CD14-positive monocyte (primary cell): ENCODE results near the gene CEP89. TPM values are rescaled to one million over a fixed set of nuclear protein-coding genes. Genes with fewer than 3 reads are reported as not detected.
"Not testable (repeated sequence)": the region's sequence is repeated elsewhere in the genome, so short reads cannot be mapped to it uniquely, and the experiment has no call there.

ENCODE experiments used
- DNase-seq, 3 donors: peaks; one replicate each; pipeline ENCODE4 v3.0.0-alpha.2; 2011 to 2022
- H2AFZ ChIP-seq: 2 replicates; pipeline ENCODE4 v1.6.0; 2012; ENCODE audit warnings: mild to moderate bottlenecking, low read depth, low read length, inconsistent platforms; ENCODE audit not compliant: insufficient read depth, poor library complexity, severe bottlenecking
- H3K27ac ChIP-seq, 2 donors: 1 replicate in 1 of 2; 2 replicates in 1 of 2; pipeline ENCODE4 v1.5.1; 2012 to 2013; ENCODE audit warnings: low read length in 2 of 2, control low read depth in 1 of 2, inconsistent platforms in 1 of 2, low read depth in 1 of 2, mild to moderate bottlenecking in 1 of 2
- H3K27me3 ChIP-seq, 2 donors: one replicate each; pipeline versions ENCODE4 v1.6.0 to v1.6.1; 2011 to 2013; ENCODE audit warnings: low read length in 2 of 2; ENCODE audit not compliant: control insufficient read depth in 2 of 2, insufficient read depth in 2 of 2
- H3K36me3 ChIP-seq, 2 donors: replicated peaks in 1 of 2; 1 replicate in 1 of 2; 2 replicates in 1 of 2; pipeline versions ENCODE4 v1.5.1 to v1.6.1; 2012 to 2013; ENCODE audit warnings: low read length in 2 of 2, control low read depth in 1 of 2, inconsistent platforms in 1 of 2, mild to moderate bottlenecking in 1 of 2; ENCODE audit not compliant: insufficient read depth in 2 of 2, control insufficient read depth in 1 of 2
- H3K4me1 ChIP-seq, 2 donors: 1 replicate in 1 of 2; 2 replicates in 1 of 2; pipeline versions ENCODE4 v1.5.1 to v1.6.1; 2012 to 2013; ENCODE audit warnings: low read length in 2 of 2, control low read depth in 1 of 2, inconsistent platforms in 1 of 2, mild to moderate bottlenecking in 1 of 2, moderate library complexity in 1 of 2; ENCODE audit not compliant: insufficient read depth in 2 of 2, control insufficient read depth in 1 of 2
- H3K4me2 ChIP-seq: replicated peaks from 2 replicates; pipeline ENCODE3; 2012; ENCODE audit warnings: low read length, moderate library complexity, mild to moderate bottlenecking; ENCODE audit not compliant: poor library complexity, severe bottlenecking; ENCODE audit errors: extremely low read depth
- H3K4me3 ChIP-seq, 3 experiments: fragments of 200-600 bp in 1 of 3; sonication (generic) in 1 of 3; replicated peaks in 1 of 3; 1 replicate in 2 of 3; 2 replicates in 1 of 3; pipeline ENCODE4 v1.5.1; 2011 to 2013; ENCODE audit warnings: low read length in 3 of 3, mild to moderate bottlenecking in 3 of 3, control low read depth in 2 of 3, low read depth in 2 of 3, inconsistent platforms in 1 of 3, moderate library complexity in 1 of 3
- H3K79me2 ChIP-seq: 2 replicates; pipeline ENCODE4 v1.6.0; 2012; ENCODE audit warnings: mild to moderate bottlenecking, control low read depth, inconsistent platforms, low read length, moderate library complexity; ENCODE audit not compliant: insufficient read depth
- H3K9ac ChIP-seq: 2 replicates; pipeline ENCODE4 v1.6.0; 2017; ENCODE audit warnings: low read length, mild to moderate bottlenecking; ENCODE audit not compliant: insufficient read depth, poor library complexity, severe bottlenecking
- H3K9me3 ChIP-seq, 2 donors: replicated peaks in 1 of 2; 1 replicate in 1 of 2; 2 replicates in 1 of 2; pipeline versions ENCODE4 v1.5.1 to v1.6.1; 2012 to 2013; ENCODE audit warnings: low read length in 2 of 2, control low read depth in 1 of 2; ENCODE audit not compliant: control insufficient read depth in 1 of 2, insufficient read depth in 1 of 2
- H4K20me1 ChIP-seq: 2 replicates; pipeline ENCODE4 v1.6.0; 2012; ENCODE audit warnings: mild to moderate bottlenecking, low read length, control low read depth, moderate library complexity; ENCODE audit not compliant: insufficient read depth
- H3K27ac Mint-ChIP-seq, 7 donors: one replicate each; pipeline ENCODE4 v1.8.0; 2020; ENCODE audit warnings: mild to moderate bottlenecking in 7 of 7, mixed read lengths in 7 of 7, moderate library complexity in 6 of 7, inconsistent platforms in 2 of 7
- H3K27me3 Mint-ChIP-seq, 3 donors: one replicate each; pipeline ENCODE4 v1.8.0; 2021 to 2022; ENCODE audit warnings: low read depth in 3 of 3, mild to moderate bottlenecking in 3 of 3, mixed read lengths in 3 of 3, moderate library complexity in 3 of 3, inconsistent platforms in 1 of 3
- H3K36me3 Mint-ChIP-seq, 2 donors: one replicate each; pipeline ENCODE4 v1.8.0; 2020; ENCODE audit warnings: mixed read lengths in 2 of 2, inconsistent platforms in 1 of 2, mild to moderate bottlenecking in 1 of 2
- H3K4me1 Mint-ChIP-seq: one replicate; pipeline ENCODE4 v1.8.0; 2020; ENCODE audit warnings: mild to moderate bottlenecking, mixed read lengths
- H3K4me3 Mint-ChIP-seq, 2 donors: one replicate each; pipeline ENCODE4 v1.8.0; 2020; ENCODE audit warnings: mild to moderate bottlenecking in 2 of 2, mixed read lengths in 2 of 2, moderate library complexity in 1 of 2
- H3K9me3 Mint-ChIP-seq, 7 donors: one replicate each; pipeline ENCODE4 v1.8.0; 2020 to 2022; ENCODE audit warnings: mixed read lengths in 7 of 7, mild to moderate bottlenecking in 6 of 7, moderate library complexity in 6 of 7, inconsistent platforms in 2 of 7
- WGBS: methylation state at CpG from one replicate; pipeline ENCODE4 v1.1.5; 2013; ENCODE audit warnings: missing lambda C conversion rate; ENCODE audit not compliant: insufficient coverage; 5-methylcytosine and 5-hydroxymethylcytosine counted together
- intact Hi-C, 2 donors: fragments of 100-400 bp; cut with micrococcal nuclease; formaldehyde crosslinking; loops; one replicate each; pipeline versions ENCODE4 v1.15.0 to v1.15.1; 2023
- polyA plus RNA-seq, 3 donors: library from polyadenylated mRNA; depleted of rRNA in 1 of 3; unstranded in 2 of 3; stranded (reverse) in 1 of 3; fragments of 300-500 nt in 2 of 3; fragments of >200 nt in 1 of 3; fragmentation: Illumina TruSeq in 2 of 3; gene quantifications; 1 replicate in 2 of 3; 2 replicates in 1 of 3; pipeline ENCODE4 v1.2.3, GENCODE V29; 2012 to 2021
- TF ChIP-seq, protein P1 (sequence below): fragments of 200-600 bp; IDR thresholded peaks from one replicate; pipeline ENCODE4 v1.8.0; 2022; ENCODE audit warnings: antibody characterized with exemption, mild to moderate bottlenecking

Gene CEP89
- polyA plus RNA-seq, 3 donors, result 4.6 to 6.5 (median 4.7) TPM

DNA sequence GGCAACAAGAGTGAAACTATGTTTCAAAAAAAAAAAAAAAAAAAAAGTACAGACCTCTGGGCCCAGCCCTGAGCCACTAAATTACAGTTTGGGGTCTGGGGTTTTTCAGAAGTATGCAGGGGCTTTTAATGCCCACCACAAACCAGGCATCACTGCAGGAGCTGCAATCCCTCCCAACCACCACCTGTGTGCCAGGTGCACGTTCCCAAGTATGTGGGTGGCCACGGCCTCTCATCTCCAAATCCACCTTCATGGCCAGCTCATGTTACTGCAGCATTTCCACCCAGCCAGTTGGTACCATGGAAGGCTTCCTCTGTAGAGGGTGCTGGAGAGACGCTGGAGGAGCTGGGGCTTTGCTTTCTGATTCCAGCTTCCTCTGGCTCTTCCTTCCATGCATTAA is 26.5 kb downstream of the CEP89 start:
- H3K79me2 ChIP-seq, result no peaks in the 10 kb centered on the region
- H3K27ac Mint-ChIP-seq, result no peak overlapping the region
- H3K36me3 ChIP-seq, result peaks cover 22 to 51% of the 10 kb centered on the region in 2 donors
- DNase-seq, result no peak
- H3K4me1 ChIP-seq, result no peaks in the 10 kb centered on the region
- H2AFZ ChIP-seq, result no peak overlapping the region
- H3K9me3 ChIP-seq, result no peaks in the 10 kb centered on the region
- H3K27me3 Mint-ChIP-seq, result no peaks in the 10 kb centered on the region
- H3K27ac ChIP-seq, result no peak overlapping the region
- 100% methylated on average over 1 of the region's 3 CpGs for WGBS
- intact Hi-C loops, result no loop called here
- H3K27me3 ChIP-seq, result no peaks in the 10 kb centered on the region
- H4K20me1 ChIP-seq, result no peaks in the 10 kb centered on the region
- no peak overlapping the region for H3K9ac ChIP-seq
- H3K4me1 Mint-ChIP-seq, result no peaks in the 10 kb centered on the region
- H3K4me3 ChIP-seq, result no peak overlapping the region
- TF ChIP-seq, protein P1, sequence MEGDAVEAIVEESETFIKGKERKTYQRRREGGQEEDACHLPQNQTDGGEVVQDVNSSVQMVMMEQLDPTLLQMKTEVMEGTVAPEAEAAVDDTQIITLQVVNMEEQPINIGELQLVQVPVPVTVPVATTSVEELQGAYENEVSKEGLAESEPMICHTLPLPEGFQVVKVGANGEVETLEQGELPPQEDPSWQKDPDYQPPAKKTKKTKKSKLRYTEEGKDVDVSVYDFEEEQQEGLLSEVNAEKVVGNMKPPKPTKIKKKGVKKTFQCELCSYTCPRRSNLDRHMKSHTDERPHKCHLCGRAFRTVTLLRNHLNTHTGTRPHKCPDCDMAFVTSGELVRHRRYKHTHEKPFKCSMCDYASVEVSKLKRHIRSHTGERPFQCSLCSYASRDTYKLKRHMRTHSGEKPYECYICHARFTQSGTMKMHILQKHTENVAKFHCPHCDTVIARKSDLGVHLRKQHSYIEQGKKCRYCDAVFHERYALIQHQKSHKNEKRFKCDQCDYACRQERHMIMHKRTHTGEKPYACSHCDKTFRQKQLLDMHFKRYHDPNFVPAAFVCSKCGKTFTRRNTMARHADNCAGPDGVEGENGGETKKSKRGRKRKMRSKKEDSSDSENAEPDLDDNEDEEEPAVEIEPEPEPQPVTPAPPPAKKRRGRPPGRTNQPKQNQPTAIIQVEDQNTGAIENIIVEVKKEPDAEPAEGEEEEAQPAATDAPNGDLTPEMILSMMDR, result no peak
- H3K9me3 Mint-ChIP-seq, result no peaks in the 10 kb centered on the region
- no peak overlapping the region for H3K4me3 Mint-ChIP-seq
- no peak overlapping the region for H3K4me2 ChIP-seq
- H3K36me3 Mint-ChIP-seq, result peaks cover 52 to 71% of the 10 kb centered on the region in 2 donors

GRCh38 chr19:32941273-32941672 is 30.5 kb downstream of the CEP89 start:
- H3K27ac Mint-ChIP-seq, intact Hi-C loops, H3K4me1 Mint-ChIP-seq, H3K27me3 ChIP-seq, H3K9ac ChIP-seq, H3K27ac ChIP-seq, H2AFZ ChIP-seq, H3K79me2 ChIP-seq, H3K9me3 Mint-ChIP-seq, H4K20me1 ChIP-seq, H3K4me2 ChIP-seq, DNase-seq, H3K4me3 Mint-ChIP-seq, H3K27me3 Mint-ChIP-seq, H3K9me3 ChIP-seq, H3K4me3 ChIP-seq, H3K4me1 ChIP-seq: not testable (repeated sequence)
- peaks cover 45 to 64% of the 10 kb centered on the region in 2 donors for H3K36me3 Mint-ChIP-seq
- peaks cover 12 to 56% of the 10 kb centered on the region in 2 donors for H3K36me3 ChIP-seq
- WGBS, result 86% methylated on average over 2 of the region's 5 CpGs
